GM10266 (cell line): ENCODE measurements around the gene EME2.
"Not testable (repeated sequence)": the region's sequence is repeated elsewhere in the genome, so short reads cannot be mapped to it uniquely, and the experiment has no call there.

Experiments
- DNase-seq: peaks from one replicate; pipeline ENCODE4 v3.0.0; 2012; ENCODE audit errors: extremely low spot score
- TF ChIP-seq, protein P1 (sequence below): IDR thresholded peaks from 2 replicates; pipeline ENCODE4 v1.5.1; 2012; ENCODE audit warnings: mild to moderate bottlenecking, low read depth; ENCODE audit not compliant: control insufficient read depth, insufficient read depth; ENCODE audit errors: missing control alignments

The EME2 gene

DNA sequence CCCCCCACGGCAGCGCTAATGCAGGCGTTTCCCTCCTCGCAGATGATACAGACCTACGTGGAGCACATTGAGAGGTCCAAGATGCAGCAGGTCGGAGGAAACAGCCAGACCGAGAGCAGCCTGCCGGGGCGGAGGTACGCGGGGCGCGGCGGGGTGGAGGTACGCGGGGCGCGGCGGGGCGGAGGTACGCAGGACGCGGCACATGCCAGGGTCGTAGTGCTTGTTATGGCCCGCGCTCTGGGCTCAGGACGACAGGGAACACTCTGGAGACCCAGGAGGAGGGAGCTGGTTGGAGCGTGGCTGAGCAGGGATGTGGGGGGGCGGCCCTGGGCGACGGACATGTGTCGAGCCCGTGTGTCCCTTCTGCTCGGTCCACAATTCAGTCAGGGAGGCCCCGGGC is 43.2 kb upstream of the EME2 start:
- TF ChIP-seq, protein P1, sequence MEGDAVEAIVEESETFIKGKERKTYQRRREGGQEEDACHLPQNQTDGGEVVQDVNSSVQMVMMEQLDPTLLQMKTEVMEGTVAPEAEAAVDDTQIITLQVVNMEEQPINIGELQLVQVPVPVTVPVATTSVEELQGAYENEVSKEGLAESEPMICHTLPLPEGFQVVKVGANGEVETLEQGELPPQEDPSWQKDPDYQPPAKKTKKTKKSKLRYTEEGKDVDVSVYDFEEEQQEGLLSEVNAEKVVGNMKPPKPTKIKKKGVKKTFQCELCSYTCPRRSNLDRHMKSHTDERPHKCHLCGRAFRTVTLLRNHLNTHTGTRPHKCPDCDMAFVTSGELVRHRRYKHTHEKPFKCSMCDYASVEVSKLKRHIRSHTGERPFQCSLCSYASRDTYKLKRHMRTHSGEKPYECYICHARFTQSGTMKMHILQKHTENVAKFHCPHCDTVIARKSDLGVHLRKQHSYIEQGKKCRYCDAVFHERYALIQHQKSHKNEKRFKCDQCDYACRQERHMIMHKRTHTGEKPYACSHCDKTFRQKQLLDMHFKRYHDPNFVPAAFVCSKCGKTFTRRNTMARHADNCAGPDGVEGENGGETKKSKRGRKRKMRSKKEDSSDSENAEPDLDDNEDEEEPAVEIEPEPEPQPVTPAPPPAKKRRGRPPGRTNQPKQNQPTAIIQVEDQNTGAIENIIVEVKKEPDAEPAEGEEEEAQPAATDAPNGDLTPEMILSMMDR, result no peak

DNA sequence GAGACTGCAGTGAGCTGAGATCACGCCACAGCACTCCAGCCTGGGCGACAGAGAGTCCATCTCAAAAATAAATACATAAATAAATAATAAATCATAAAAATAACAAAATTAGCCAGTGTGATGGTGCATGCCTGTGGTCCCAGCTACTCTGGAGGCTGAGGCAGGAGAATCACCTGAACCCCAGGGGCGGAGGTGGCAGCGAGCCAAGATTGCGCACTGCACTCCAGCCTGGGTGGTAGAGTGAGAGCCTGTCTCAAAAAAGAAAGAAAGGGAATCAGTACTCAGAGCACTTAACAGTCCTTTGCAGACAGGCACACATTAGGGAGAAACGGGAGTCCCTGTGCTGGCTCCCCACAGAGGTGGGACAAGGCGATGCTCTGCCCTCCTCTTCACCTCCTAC is 41.5 kb upstream of the EME2 start:
- TF ChIP-seq, protein P1, result no peak
- DNase-seq, result no peak

More for the DNA sequence above, 43.2 kb upstream of the EME2 start:
- DNase-seq, result no peak

DNA sequence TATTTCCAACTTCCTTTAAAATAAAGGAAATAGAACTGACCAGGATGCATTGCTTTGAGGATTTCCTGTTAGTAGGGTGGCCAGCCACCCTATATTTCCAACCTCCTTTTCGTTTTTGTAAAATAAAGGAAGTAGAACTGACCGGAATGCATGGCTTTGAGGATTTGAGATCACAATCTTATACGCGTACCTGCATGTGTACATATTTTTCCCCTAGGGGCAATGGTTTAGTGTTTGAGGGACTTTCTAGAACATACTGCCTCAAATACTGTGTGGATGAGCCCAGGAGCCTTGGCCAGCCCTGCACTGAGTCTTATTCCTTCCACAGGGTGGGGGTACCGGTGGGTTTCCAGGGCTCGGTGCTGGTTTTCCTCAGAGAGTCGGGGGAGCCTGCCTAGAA is 41.0 kb upstream of the EME2 start:
- TF ChIP-seq, protein P1, result no peak
- DNase-seq, result no peak

DNA sequence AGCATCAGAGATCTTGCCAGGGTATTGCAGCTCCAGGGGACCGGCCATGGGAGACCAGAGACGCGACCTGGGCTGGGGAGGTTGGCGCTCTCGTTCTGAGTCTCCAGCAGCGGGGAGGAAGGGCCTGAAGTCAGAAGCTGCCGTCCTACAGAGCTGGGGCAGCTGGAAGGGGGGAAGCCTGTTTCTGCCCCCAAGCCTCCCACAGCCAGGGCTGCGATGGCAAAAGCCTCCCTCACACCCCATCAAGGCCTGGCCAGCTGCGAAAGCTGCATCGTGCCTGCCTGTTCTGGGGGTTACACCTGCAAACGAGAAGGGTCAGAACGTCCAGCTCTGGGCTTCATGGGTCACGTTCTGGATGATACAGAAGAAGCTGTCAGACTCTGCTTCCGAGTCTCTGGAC is 40.5 kb upstream of the EME2 start:
- TF ChIP-seq, protein P1, result no peak

DNA sequence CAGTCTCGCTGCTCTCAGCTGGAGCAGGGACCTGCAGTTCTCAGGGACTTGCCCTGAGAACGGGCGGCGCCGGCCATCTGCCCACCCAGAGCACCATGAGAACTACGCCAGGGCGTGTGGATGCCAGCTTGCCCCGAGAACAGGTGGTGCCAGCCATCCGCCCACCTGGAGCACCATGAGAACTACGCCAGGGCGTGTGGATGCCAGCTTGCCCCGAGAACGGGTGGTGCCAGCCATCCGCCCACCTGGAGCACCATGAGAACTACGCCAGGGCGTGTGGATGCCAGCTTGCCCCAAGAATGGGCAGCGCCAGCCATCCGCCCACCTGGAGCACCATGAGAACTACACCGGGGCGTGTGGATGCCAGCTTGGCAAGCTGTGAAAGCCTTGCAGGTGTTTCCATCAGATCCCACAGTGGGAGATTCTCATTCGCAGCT is 40.0 kb upstream of the EME2 start:
- DNase-seq, result not testable (repeated sequence)

More for the DNA sequence above, 40.5 kb upstream of the EME2 start:
- no peak for DNase-seq

DNA sequence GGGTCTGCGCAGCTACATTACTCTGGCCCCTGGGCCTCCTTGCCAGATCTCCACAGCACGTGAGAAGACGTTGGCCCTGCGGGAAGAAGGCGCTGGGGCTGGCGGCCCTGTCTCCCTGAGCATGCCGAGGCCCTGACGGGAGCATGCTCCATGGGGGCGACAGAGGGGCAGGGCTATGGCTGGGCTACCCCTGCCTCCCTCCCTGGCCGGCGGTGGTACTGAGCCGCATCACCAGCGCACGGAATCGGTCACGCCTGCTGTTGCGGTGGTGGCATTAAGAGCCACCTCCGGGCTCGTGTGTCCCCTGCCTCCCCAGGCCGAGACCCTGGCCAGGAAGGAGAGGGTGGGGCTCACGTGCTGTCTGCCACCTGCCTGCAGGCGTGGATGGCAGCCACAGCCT is 38.5 kb upstream of the EME2 start:
- DNase-seq, result no peak
- TF ChIP-seq, protein P1, result no peak

DNA sequence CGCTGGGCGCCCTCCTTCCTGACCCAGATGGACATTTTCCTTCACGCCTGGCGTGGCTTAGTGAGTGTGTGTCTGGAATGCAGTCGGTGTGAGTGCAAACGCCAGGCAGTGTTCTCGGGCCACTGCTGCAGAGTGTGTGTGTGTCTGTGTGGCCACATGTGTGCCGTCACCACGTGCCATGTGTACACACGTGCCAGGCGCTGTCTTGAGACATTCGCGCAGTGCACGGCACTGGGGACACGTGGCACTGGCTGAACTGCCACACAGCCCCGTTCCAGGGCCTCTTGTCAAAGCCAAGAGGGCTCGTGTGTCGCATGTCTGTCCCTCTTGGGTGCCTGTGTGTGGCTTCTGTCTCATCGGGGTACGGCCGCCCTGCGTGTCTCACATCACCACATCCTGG is 37.8 kb upstream of the EME2 start:
- DNase-seq, result no peak
- TF ChIP-seq, protein P1, result no peak

DNA sequence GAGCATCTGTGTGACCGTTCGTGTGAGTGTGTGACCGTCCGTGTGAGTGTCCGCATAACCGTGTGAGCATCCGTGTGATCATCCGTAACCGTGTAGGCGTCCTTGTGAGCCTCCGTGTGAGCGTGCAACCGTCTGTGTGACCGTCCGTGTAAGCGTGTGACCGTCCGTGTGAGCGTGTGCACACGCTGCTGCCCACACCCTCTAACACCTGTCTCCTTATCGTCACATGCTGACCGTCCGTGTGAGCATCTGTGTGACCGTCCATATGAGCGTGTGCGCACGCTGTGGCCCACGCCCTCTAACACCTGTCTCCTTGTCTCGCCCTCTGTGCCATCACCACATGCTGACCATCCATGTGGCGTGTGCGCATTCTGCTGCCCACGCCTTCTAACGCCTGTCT is 32.4 kb upstream of the EME2 start:
- TF ChIP-seq, protein P1, result no peak
- no peak for DNase-seq
